GM12892 (cell line): ENCODE measurements around the gene CAPRIN1.
"Not testable (repeated sequence)": the region's sequence is repeated elsewhere in the genome, so short reads cannot be mapped to it uniquely, and the experiment has no call there.

Source experiments
- DNase-seq: peaks from one replicate; pipeline ENCODE4 v3.0.0; 2011; ENCODE audit not compliant: insufficient read length
- FAIRE-seq: peaks from 2 replicates; lab custom pipeline; 2011; peaks lifted over from hg19 to GRCh38; lab: Jason Lieb, UNC
- POLR2A ChIP-seq: IDR thresholded peaks from 2 replicates; pipeline ENCODE4 v1.6.1; 2011; ENCODE audit warnings: low read depth, low read length, control low read depth
- POLR2AphosphoS5 ChIP-seq: IDR thresholded peaks from 2 replicates; pipeline ENCODE4 v1.6.1; 2011; ENCODE audit warnings: low read depth, low read length, control low read depth
- TAF1 ChIP-seq: IDR thresholded peaks from 2 replicates; pipeline ENCODE4 v1.6.1; 2011; ENCODE audit warnings: low read depth, mild to moderate bottlenecking, control low read depth, low read length, borderline replicate concordance

Gene CAPRIN1

DNA sequence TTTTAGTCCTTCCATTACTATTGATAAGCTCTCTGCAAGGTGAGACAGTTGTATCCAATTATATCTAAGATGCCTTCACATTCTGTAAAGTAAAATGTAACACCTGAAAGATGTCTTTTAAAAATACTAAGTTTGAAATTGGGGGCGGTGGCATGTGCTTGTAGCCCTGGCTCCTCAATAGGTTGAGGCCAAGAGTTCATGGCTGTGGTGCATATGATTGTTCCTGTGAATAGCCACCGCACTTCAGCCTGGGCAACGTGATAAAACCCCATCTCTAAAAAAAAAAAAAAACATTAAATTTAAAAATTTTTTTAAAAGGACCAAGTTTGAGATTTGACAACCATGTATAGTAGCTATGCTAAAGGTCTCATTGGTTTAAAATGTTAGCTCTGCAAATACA, 20.5 kb downstream of the CAPRIN1 start:
- FAIRE-seq, result no peak
- TF ChIP-seq POLR2A, result no peak
- TF ChIP-seq POLR2AphosphoS5, result no peak
- no peak for TF ChIP-seq TAF1
- DNase-seq, result no peak

DNA sequence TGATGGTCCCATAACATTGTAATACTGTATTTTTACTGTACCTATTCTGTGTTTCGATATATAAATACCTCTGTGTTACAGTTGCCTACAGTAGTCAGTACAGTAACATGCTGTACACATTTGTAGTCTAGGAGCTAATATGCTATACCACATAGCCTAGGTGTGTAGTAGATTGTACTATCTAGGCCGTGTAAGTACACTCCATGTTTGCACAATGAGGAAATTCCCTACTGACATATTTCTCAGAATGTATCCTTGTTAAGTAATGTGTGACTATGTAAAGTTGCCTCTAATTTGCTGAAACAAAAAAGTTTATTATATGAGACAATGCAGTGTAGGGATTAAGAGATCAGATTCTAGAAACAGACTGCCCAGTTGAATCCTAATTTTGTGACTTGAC, 21.3 kb downstream of the CAPRIN1 start:
- TF ChIP-seq POLR2A (no peak), POLR2AphosphoS5 (no peak), TAF1 (no peak)
- no peak for DNase-seq
- peak; percentile 76 for FAIRE-seq

DNA sequence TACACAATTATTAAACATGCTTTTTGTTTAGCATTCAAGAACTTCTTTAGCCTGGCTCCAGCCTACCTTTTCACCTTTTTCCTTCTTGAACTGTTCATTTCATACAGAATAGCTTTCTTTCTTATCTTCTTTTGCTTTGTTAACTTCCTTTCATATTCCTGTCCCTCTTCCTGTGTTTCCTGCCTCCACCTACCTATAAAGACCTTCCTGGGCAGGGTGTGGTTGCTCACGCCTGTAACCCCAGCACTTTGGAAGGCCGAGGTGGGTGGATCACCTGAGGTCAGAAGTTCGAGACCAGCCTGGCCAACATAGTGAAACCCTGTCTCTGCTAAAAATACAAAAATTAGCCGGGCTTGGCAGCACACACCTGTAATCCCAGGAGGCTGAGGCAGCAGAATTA, 22.9 kb downstream of the CAPRIN1 start:
- DNase-seq (no peak), FAIRE-seq (no peak)

DNA sequence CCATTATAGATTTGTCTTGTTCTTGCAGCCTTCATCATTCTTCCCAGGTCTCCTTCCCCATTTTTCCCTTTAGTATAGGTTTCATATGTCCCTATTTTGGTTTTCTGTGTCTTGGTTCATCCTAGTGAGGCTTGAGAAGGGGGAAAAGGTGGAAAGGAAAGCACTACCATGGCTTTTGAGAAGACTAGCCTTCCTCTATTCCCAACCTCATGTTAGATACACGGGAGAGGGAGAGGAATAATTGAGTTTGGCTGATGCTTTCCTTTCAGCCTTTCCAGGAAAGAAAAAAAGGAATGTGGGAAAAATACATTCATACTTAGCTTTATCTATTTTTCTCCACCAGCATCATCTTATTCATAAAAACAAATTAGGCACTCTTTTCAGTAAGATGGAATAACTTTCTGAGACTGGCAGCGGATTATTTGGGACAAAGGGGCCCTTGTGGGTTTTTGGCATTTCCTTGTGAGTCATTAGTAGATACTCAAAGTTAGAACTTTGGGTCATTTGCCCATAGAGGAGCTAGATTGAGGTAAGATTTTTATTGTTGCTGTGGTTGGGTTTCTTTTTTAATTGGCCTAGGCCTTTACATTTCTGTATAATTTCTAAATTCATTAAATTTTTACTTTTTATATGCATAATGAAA, 23.8 kb downstream of the CAPRIN1 start:
- FAIRE-seq (no peak), DNase-seq (no peak)
- TF ChIP-seq TAF1 (no peak), POLR2AphosphoS5 (no peak), POLR2A (no peak)

More for the DNA sequence above, 22.9 kb downstream of the CAPRIN1 start:
- TF ChIP-seq TAF1 (no peak), POLR2A (no peak), POLR2AphosphoS5 (no peak)

DNA sequence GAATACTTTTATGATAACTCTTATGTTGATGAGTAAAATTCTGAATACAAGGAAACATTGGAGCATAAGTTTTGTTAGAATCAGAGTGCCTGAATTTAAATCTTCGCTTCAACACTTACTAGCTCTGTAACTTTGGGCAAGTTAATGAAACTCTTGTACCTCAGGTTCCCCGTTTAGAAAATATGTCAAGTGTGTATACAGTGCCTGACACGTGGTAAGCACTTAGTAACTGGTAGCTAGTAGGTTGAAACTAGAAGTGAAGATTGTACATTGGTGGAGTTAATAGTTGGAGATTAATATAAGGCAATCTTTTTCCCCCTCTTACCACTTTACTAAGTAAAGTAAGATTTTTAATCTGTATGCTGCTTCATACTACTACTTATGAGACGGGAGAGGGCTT, 29.1 kb downstream of the CAPRIN1 start:
- DNase-seq (no peak), FAIRE-seq (peak; percentile 65)
- TF ChIP-seq POLR2AphosphoS5, result no peak
- TF ChIP-seq POLR2A, result no peak
- TF ChIP-seq TAF1, result no peak

DNA sequence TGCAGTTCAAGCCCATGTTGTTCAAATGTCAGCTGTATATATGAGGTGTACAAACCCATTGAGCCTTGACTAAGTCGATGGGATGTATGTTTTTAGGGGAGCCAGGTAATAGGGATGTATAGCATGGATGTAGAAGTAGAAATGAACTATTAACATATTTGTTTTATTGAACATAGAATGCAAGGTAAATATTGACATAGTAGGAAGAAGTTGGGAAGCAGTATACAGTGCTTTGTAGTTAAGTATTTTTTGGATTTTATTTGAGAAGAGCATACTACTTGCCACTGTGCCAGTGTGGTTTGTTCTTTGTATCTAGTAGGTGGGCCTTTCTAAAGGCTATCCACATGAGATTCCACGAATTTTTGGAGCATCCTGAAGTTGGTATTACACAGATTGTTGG, 33.1 kb downstream of the CAPRIN1 start:
- no peak for DNase-seq
- FAIRE-seq, result no peak
- TF ChIP-seq TAF1 (no peak), POLR2A (no peak), POLR2AphosphoS5 (no peak)

DNA sequence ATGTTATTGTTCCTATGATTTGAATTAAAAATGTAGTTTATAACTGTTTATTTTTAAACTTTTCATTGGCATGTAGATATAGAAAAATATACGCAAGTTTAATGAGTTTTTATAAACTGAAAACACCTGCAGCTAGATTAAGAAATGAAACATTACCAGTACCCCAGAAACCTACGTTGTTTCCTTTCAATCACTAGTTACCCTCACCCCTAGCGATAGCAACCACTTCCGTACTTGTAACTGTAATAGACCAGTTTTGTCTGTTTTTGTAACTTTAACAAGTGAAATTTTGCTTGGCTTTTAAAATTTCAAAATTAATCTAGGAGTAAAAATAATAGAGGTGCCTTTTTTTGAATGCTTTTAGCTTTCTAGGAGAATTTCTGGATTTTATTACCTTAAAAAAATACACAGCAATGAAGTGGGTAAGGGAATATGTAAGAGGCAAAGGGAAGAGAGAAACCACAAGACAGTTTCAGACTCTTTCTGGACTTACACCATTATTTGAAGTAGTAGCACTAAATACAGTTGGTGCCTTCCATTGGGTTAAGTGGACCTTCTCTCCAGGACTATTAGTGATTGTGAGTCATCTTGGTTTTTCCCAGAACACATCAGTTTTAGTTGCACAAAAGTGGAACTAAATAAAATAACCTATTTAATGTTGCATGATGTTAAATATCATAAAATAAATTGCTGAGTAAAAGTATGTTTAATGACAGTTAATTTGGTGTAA, 35.2 kb downstream of the CAPRIN1 start:
- no peak for DNase-seq
- TF ChIP-seq POLR2AphosphoS5 (no peak), TAF1 (no peak), POLR2A (no peak)
- peak; percentile 91 for FAIRE-seq

DNA sequence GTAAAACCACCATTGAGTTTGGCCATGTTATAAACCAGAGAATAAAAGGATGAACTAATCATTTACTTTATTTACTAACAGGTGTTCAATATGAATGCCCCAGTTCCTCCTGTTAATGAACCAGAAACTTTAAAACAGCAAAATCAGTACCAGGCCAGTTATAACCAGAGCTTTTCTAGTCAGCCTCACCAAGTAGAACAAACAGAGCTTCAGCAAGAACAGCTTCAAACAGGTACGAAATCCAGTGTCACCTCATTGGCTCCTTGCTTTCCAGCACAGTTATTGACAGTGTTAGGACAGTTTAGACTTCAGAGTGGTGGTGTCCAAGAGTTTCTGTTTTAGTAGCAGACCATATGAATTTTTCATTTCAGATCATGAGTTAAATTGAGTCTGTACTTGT, 40.3 kb downstream of the CAPRIN1 start:
- TF ChIP-seq TAF1 (no peak), POLR2A (no peak), POLR2AphosphoS5 (no peak)
- DNase-seq, result no peak
- FAIRE-seq, result no peak

DNA sequence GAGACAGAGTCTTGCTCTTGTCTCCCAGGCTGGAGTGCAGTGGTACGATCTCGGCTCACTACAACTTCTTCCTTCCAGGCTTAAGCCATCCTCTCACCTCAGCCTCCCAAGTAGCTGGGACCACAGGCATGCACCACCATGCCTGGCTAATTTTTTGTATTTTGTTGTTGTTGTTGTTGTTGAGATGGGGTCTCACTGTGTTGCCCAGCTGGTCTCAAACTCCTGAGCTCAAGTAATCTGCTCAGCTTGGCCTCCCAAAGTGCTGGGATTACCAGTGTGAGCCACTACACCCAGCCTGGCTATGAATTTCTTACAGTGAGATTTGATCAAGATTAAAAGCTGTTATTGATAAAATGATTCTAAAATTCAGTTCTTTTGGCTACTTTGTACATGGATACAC, 43.4 kb downstream of the CAPRIN1 start:
- not testable (repeated sequence) for DNase-seq, FAIRE-seq

DNA sequence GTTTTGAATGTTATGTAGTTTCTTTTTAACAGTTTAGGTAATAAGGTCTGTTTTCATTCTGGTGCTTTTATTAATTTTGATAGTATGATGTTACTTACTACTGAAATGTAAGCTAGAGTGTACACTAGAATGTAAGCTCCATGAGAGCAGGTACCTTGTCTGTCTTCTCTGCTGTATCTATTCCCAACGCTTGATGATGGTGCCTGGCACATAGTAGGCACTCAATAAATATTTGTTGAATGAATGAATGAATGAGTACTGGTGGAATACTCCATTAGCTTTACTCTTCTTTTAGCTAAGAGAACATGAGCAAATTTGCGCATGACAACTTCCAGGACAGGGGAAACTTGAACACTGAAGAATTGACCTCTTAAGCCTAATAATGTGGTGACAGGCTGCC, 47.3 kb downstream of the CAPRIN1 start:
- TF ChIP-seq POLR2A (no peak), POLR2AphosphoS5 (no peak), TAF1 (no peak)
- FAIRE-seq, result no peak
- DNase-seq, result no peak

DNA sequence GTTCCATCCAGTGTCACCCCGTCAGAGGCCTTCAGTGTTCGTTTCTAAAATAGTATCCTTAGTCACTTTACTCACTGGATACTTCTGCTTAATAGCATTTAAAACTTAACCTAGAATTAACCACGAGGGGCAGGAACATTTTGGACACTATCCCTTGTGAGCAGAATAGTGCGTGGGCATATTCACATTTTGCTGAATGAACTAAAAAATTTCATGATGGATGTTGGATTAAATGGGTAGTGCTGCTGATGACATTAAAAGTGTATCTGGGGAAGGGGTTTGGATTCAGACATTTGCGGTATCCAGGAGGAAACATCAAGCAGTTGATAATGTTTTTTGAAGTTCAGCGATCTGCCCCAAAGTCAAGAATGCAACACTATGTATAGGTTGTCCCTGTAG, 53.1 kb downstream of the CAPRIN1 start:
- TF ChIP-seq POLR2A (no peak), TAF1 (no peak), POLR2AphosphoS5 (no peak)
- DNase-seq (no peak), FAIRE-seq (no peak)
